ENCODE results near the gene TXNRD1. TPM values are rescaled to one million over a fixed set of nuclear protein-coding genes. Genes with fewer than 3 reads are reported as not detected.

The TXNRD1 gene
- total and polyA plus RNA-seq, 4 donors: 48.3 to 81.6 (median 65.4) TPM

GRCh38 chr12:104350211-104351056 is 134.9 kb downstream of the TXNRD1 start:
- peaks cover 4% of the 10 kb centered on the region for H3K36me3 ChIP-seq (ENCODE audit: control insufficient read depth, insufficient read depth, low read length)
- WGBS (ENCODE audit: insufficient coverage): 90% methylated on average over 6 of the region's 8 CpGs
- DNase-seq (ENCODE audit: low read depth in 4 of 6, low spot score in 6 of 6): no peak

DNA sequence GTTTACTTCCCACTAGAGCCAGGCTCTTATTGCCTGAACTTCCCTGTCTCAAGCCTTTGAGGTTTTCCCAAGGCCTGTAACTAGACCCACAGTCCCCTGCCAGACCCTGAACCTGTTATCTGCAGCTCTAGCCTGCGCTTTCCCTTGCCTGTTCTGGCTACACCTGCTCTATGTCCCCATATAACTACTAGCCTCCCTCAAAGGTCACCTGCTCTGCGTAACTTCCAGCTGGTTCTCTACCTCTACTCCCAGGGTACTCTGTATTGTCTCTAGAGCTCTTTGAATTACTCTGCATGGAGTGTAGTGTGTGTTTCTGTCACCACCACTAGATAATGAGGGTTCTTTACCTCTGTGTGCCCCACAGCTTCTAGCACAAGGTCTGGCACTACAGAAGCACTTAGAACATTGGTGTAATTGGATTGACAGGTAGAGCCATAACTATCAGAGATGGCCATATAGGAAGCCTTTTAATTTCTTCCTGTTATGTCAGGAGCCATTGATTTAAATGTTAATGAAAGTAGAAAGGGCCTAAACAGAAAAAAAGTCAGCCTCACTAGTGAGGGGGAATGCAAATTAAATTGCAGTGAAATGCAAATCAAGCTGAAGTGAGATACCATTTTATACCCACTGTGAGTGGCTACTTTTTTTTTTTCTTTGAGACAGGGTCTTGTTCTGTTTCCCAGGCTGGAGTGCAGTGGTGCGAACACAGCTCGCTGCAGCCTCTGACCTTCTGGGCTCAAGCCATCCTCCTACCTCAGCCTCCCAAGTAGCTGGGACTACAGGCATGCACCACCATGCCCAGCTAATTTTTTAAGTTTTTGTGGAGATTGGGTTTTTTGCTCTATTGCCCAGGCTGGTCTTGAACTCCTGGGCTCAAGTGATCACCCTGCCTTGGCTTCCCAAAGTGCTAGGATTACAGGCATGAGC is 135.7 kb downstream of the TXNRD1 start:
- no peaks in the 10 kb centered on the region for H3K4me1 ChIP-seq (ENCODE audit: control insufficient read depth, insufficient read depth, low read length)
- peaks cover 4% of the 10 kb centered on the region for H3K36me3 ChIP-seq (ENCODE audit: control insufficient read depth, insufficient read depth, low read length)
- no peak overlapping the region for H3K27ac ChIP-seq (ENCODE audit: low read depth, low read length)
- no peaks in the 10 kb centered on the region for H3K27me3 ChIP-seq (ENCODE audit: control insufficient read depth, insufficient read depth, low read length)
- no peak for DNase-seq (ENCODE audit: low read depth in 4 of 6, low spot score in 6 of 6)
- H3K4me3 ChIP-seq (ENCODE audit: low read depth, low read length): no peak overlapping the region
- H3K9me3 ChIP-seq (ENCODE audit: control insufficient read depth, insufficient read depth, low read length): no peaks in the 10 kb centered on the region
- 100% methylated on average over 1 of the region's 4 CpGs for WGBS (ENCODE audit: insufficient coverage)

More at GRCh38 chr12:104350211-104351056, 134.9 kb downstream of the TXNRD1 start:
- no peaks in the 10 kb centered on the region for H3K27me3 ChIP-seq (ENCODE audit: control insufficient read depth, insufficient read depth, low read length)
- no peak overlapping the region for H3K4me3 ChIP-seq (ENCODE audit: low read depth, low read length)
- H3K27ac ChIP-seq (ENCODE audit: low read depth, low read length): no peak overlapping the region
- H3K9me3 ChIP-seq (ENCODE audit: control insufficient read depth, insufficient read depth, low read length): no peaks in the 10 kb centered on the region
- no peaks in the 10 kb centered on the region for H3K4me1 ChIP-seq (ENCODE audit: control insufficient read depth, insufficient read depth, low read length)

- 100% methylated on average over 1 of the region's 3 CpGs for WGBS (ENCODE audit: insufficient coverage)
- no peaks in the 10 kb centered on the region for H3K9me3 ChIP-seq (ENCODE audit: control insufficient read depth, insufficient read depth, low read length)
- no peaks in the 10 kb centered on the region for H3K27me3 ChIP-seq (ENCODE audit: control insufficient read depth, insufficient read depth, low read length)
- H3K4me1 ChIP-seq (ENCODE audit: control insufficient read depth, insufficient read depth, low read length): no peaks in the 10 kb centered on the region
- no peak overlapping the region for H3K27ac ChIP-seq (ENCODE audit: low read depth, low read length)
- no peak overlapping the region for H3K4me3 ChIP-seq (ENCODE audit: low read depth, low read length)
- peaks cover 4% of the 10 kb centered on the region for H3K36me3 ChIP-seq (ENCODE audit: control insufficient read depth, insufficient read depth, low read length)
- no peak for DNase-seq (ENCODE audit: low read depth in 4 of 6, low spot score in 6 of 6)
These were observed 136.6 kb downstream of the TXNRD1 start for GRCh38 chr12:104352106-104352713.

GRCh38 chr12:104353012-104353981 is 137.7 kb downstream of the TXNRD1 start:
- no peak overlapping the region for H3K27ac ChIP-seq (ENCODE audit: low read depth, low read length)
- no peaks in the 10 kb centered on the region for H3K27me3 ChIP-seq (ENCODE audit: control insufficient read depth, insufficient read depth, low read length)
- H3K4me1 ChIP-seq (ENCODE audit: control insufficient read depth, insufficient read depth, low read length): no peaks in the 10 kb centered on the region
- WGBS (ENCODE audit: insufficient coverage): 88% methylated on average over 4 of the region's 17 CpGs
- H3K36me3 ChIP-seq (ENCODE audit: control insufficient read depth, insufficient read depth, low read length): peaks cover 2% of the 10 kb centered on the region
- H3K4me3 ChIP-seq (ENCODE audit: low read depth, low read length): no peak overlapping the region
- no peaks in the 10 kb centered on the region for H3K9me3 ChIP-seq (ENCODE audit: control insufficient read depth, insufficient read depth, low read length)
- no peak for DNase-seq (ENCODE audit: low read depth in 4 of 6, low spot score in 6 of 6)

- Histone ChIP-seq H3K9me3 (ENCODE audit: control insufficient read depth, insufficient read depth, low read length) (no peaks in the 10 kb centered on the region), H3K4me3 (ENCODE audit: low read depth, low read length) (no peak overlapping the region), H3K27ac (ENCODE audit: low read depth, low read length) (no peak overlapping the region), H3K4me1 (ENCODE audit: control insufficient read depth, insufficient read depth, low read length) (no peaks in the 10 kb centered on the region), H3K27me3 (ENCODE audit: control insufficient read depth, insufficient read depth, low read length) (no peaks in the 10 kb centered on the region), H3K36me3 (ENCODE audit: control insufficient read depth, insufficient read depth, low read length) (no peaks in the 10 kb centered on the region)
- DNase-seq (ENCODE audit: low read depth in 4 of 6, low spot score in 6 of 6): no peak
- WGBS (ENCODE audit: insufficient coverage): 90% methylated on average over 2 of the region's 6 CpGs
These were observed 138.7 kb downstream of the TXNRD1 start for GRCh38 chr12:104354167-104354867.

DNA sequence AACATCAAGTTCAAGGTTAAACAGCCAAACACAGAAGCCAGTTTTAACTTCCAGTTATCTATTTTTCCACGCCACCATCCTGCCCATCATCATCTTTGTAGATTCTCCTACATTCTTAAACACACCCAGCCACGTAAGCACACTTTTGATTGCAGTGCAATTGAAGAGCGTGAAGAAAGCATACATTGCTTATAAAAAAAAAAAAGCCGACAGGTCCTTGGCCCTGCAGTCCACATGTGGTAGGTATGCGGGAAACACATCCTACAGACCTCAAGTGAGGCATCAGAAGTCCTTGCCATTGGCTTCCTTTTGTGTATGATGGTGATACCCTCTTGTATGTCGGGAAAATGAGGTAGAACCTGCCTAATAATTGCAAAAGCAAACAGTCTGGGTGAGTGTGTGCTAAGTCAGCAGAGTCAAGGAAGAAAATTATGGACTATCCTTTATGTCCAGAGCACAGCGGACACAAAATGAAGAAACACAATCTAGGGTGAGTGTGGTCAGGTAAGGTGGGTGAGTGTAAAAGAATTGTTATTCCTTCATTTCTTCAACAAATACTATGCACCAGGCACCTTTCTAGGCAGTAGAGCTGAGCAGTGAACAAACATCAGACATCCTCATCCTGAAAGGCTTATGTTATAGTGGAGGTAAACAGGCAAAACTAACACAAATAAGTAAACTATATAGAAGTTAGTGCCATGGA is 139.4 kb downstream of the TXNRD1 start:
- Histone ChIP-seq H3K27me3 (ENCODE audit: control insufficient read depth, insufficient read depth, low read length) (no peaks in the 10 kb centered on the region), H3K36me3 (ENCODE audit: control insufficient read depth, insufficient read depth, low read length) (no peaks in the 10 kb centered on the region)
- 100% methylated on average over 2 of the region's 7 CpGs for WGBS (ENCODE audit: insufficient coverage)

DNA sequence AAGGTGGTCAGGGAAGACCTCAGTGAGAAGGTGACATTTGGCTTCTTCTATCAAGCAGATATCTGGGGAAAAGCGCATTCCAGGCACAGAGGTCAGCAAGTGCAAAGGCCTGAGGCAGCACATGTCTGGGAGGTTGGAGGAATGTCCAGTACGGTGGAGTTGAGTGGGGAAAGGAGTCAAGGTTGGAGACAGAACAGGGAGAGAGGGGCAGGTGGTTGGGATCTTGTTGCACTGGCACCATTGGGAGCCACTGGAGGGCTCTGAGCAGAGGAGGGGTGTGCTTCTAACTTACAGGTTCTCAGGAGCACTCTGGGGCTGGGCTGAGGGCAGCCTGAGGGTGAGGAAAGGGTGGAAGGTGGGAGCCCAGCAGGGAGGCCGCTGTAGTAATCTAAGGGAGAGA is 140.1 kb downstream of the TXNRD1 start:
- no peaks in the 10 kb centered on the region for H3K4me1 ChIP-seq (ENCODE audit: control insufficient read depth, insufficient read depth, low read length)
- no peak overlapping the region for H3K27ac ChIP-seq (ENCODE audit: low read depth, low read length)
- H3K9me3 ChIP-seq (ENCODE audit: control insufficient read depth, insufficient read depth, low read length): no peaks in the 10 kb centered on the region
- no peaks in the 10 kb centered on the region for H3K27me3 ChIP-seq (ENCODE audit: control insufficient read depth, insufficient read depth, low read length)
- H3K36me3 ChIP-seq (ENCODE audit: control insufficient read depth, insufficient read depth, low read length): no peaks in the 10 kb centered on the region
- WGBS (ENCODE audit: insufficient coverage): 98% methylated on average over 3 of the region's 3 CpGs
- no peak for DNase-seq (ENCODE audit: low read depth in 4 of 6, low spot score in 6 of 6)
- no peak overlapping the region for H3K4me3 ChIP-seq (ENCODE audit: low read depth, low read length)

More for the DNA sequence above, 139.4 kb downstream of the TXNRD1 start:
- no peaks in the 10 kb centered on the region for H3K9me3 ChIP-seq (ENCODE audit: control insufficient read depth, insufficient read depth, low read length)
- no peak overlapping the region for H3K27ac ChIP-seq (ENCODE audit: low read depth, low read length)
- H3K4me1 ChIP-seq (ENCODE audit: control insufficient read depth, insufficient read depth, low read length): no peaks in the 10 kb centered on the region
- DNase-seq (ENCODE audit: low read depth in 4 of 6, low spot score in 6 of 6): no peak
- H3K4me3 ChIP-seq (ENCODE audit: low read depth, low read length): no peak overlapping the region

All from spinal cord (tissue), 10 donors.